Suppressor macrophage treated with lipopolysaccharide for 4 hours (primary cell): Measurements from ENCODE around the gene PLEKHS1.
A peak's percentile ranks its signal among the peaks of the same experiment; 100 is the strongest.
"Not testable (repeated sequence)": the region's sequence is repeated elsewhere in the genome, so short reads cannot be mapped to it uniquely, and the experiment has no call there.

Source experiments
- DNase-seq: peaks from one replicate; pipeline ENCODE4 v3.0.0-alpha.2; 2020

Gene PLEKHS1

GRCh38 chr10:113742466-113742865 is 9.0 kb upstream of the PLEKHS1 start:
- DNase-seq, result no peak

GRCh38 chr10:113743594-113743993 is 7.9 kb upstream of the PLEKHS1 start:
- DNase-seq, result peak; percentile 33

- DNase-seq, result no peak
Measured at GRCh38 chr10:113745374-113745773, 6.1 kb upstream of the PLEKHS1 start.

DNA sequence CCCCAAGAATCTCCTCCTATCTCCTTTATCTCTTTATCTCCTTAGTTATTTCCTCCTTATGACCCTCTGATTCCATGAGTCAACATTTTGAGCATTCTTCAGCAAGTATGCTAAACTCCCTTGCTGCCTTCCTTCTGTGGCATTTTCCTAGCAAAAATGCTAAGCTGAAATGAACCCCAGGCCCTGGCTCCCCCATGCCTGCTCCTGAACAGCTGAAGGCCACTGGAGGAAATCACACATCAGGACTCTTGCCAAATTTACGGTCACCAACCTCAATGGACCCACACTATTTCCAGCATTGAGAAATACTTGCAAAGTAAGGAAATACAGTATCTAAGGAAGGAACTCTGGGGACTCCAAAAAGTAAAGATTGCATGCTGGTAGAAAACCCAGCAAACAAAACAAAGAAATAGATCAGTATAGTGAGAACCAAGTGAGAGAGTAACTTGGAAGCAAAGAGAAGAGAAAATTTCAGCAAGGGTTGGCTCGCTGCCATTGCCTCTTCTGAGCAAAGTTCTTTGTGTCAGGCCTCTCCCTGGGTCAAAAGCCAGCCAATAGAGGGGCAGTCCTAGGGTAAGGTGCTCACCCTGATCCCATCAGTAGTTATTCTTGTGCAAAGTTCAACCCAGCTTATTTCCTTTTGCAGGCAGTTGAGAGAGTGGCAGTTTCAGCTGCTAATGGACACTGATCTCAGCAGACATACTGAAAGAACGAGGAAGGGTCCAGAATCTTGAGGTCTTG is 5.1 kb upstream of the PLEKHS1 start:
- peak; percentile 18 for DNase-seq

DNA sequence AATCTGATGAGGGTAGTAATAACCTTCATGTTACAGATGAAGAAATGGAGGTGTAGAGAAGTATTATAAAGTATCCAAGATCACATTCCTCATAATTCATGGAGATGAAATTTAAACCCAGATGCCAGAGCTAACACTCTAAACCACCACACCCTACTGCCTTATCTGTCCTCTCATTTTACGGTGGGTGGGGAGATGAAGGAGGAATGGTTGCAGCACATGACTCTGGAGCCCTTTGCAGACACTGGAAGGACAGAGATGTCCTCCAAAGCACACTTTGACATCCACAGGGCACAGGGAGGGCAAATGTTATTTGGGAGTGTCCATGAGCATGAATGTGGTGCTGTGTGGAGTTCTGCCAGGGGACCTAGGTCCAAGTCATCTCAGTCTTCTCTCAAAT is 1.1 kb downstream of the PLEKHS1 start:
- no peak for DNase-seq

GRCh38 chr10:113753020-113753692 is 1.7 kb downstream of the PLEKHS1 start:
- DNase-seq, result no peak

- DNase-seq, result no peak
Measured at GRCh38 chr10:113754125-113754524, 2.6 kb downstream of the PLEKHS1 start.

GRCh38 chr10:113754768-113755167 is 3.3 kb downstream of the PLEKHS1 start:
- DNase-seq, result no peak

- no peak for DNase-seq
Measured at GRCh38 chr10:113756940-113757543, 5.6 kb downstream of the PLEKHS1 start.

DNA sequence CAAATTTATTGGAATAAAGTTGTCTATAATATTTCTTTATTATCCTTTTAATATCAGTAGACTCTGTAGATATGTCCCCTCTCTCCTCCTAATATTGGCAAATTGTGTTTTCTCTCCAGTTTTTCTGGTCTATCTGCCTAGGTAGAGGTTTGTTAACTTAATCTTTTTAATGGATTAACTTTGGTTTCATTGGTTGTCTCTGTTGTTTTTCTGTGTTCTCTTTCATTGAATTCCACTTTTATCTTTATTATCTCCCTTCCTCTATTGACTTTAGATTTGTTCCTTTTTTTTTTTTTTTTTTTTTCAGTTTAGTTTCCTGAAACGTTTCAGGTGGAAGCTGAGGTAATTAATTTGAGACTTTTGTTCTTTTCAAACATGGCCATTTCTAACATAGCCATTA is 10.6 kb downstream of the PLEKHS1 start:
- no peak for DNase-seq

- DNase-seq, result no peak
Measured at GRCh38 chr10:113764582-113764981, 13.1 kb downstream of the PLEKHS1 start.

- DNase-seq, result no peak
Measured at GRCh38 chr10:113765910-113766309, 14.4 kb downstream of the PLEKHS1 start.

- no peak for DNase-seq
Measured at GRCh38 chr10:113767222-113767621, 15.7 kb downstream of the PLEKHS1 start.

DNA sequence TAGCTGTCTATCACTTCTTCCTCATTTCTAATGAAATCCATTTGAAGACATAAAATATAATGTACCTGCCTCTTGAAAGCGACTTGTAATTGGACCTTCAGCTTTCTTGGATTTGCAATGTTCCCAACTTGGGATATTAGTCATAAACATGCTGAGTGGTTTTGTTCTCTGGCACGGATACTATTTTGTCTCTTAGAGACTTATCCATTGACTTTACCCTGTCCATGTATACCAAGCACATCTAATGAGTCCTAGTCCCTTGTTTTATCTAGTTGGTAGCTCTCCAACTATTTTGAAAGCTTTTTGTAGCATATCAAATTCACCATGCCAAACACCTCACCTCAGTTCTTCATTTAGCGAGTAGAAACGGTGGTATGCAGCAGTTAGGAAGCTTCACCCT is 18.9 kb downstream of the PLEKHS1 start:
- DNase-seq, result no peak

DNA sequence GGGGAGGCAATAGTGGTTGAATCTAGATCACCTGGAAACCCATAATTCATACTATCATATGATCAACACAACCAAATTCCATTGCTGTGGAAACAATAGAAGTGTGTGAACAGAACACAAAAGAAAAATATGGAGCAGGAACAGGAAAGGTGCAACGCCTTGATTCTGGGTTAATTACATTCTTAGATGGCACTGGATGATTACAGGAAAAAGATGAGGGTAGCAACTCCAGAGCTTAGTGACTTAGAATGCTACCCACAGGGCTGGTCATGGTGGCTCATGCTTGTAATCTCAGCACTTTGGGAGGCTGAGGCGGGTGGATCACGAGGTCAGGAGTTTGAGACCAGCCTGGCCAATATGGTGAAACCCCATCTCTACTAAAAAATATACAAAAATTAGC is 19.6 kb downstream of the PLEKHS1 start:
- not testable (repeated sequence) for DNase-seq

- DNase-seq, result no peak
Measured at GRCh38 chr10:113775686-113776294, 24.3 kb downstream of the PLEKHS1 start.

DNA sequence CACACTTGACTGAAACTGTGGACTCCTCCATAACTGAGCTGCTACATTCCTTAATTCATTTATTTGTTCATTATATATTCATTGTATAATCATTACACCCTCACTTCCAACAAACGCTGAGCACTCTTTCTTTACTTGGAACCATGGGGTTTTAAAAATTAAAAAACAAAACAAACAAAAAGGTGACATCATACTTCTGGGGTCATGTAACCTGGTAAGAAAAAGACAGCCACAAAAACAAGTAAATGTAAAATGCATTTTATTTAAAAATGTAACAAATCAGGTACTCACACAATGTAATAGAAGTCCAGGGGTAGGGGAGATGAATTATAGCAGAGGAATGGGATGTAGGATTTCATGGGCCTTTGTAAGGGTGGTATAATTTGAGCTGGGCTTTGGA is 25.1 kb downstream of the PLEKHS1 start:
- DNase-seq, result no peak

DNA sequence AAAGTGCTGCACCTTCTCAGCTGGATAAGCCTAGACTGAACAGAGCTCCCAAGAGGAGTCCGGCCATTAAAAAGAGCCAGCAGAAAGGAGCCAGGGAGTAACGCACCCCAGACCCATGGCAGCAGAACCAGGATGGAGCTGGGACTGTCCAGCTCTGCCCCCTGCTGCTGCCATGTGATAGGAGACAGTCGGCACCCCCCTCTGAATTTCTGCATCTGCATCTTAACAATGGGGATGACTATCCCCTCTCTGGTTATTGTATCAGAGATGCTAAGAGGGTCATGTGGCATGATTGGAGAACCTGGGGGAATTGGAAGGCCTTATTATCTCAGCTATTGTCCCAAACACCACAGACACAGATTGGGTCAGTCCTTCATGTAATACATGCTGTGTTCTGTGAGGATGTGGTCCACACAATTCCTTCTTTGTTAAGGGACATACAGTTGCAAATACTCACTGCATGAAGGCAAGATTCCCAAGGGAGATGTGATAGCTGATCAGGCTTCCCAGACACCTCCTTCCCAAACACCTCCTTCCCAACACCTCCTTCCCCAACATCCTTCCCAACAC is 29.3 kb downstream of the PLEKHS1 start:
- DNase-seq, result no peak

- DNase-seq, result no peak
Measured at GRCh38 chr10:113782367-113782766, 30.9 kb downstream of the PLEKHS1 start.

- no peak for DNase-seq
Measured at GRCh38 chr10:113782986-113783704, 31.7 kb downstream of the PLEKHS1 start.

GRCh38 chr10:113788604-113789083 is 37.2 kb downstream of the PLEKHS1 start:
- peak; percentile 95 for DNase-seq

- no peak for DNase-seq
Measured at GRCh38 chr10:113791691-113792090, 40.2 kb downstream of the PLEKHS1 start.

DNA sequence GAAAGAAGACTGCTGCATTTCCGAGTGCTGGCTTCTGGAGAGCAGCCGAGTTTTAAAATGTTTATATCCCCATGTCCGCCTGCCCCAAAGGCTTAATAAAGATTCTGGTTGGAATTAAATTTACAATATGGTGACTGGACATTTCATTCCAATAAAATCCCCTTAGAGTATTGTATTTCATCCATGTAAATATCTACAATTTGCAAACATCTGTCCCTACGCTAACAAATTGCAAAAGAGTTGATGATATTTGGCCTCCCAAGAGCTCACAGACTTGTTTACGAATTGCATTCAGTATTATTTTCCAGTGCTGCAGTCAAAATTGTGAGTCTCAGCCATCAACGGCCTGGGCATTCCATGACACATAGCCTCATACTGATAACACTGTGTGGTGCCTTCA is 50.1 kb downstream of the PLEKHS1 start:
- DNase-seq, result no peak
